ENCODE measurements around the gene CACNA1C. TPM values are rescaled to one million over a fixed set of nuclear protein-coding genes. Genes with fewer than 3 reads are reported as not detected.

CACNA1C gene
- polyA plus RNA-seq, 1 of the 3 experiments (the other 2 are of a cell fraction): 1.5 TPM

DNA sequence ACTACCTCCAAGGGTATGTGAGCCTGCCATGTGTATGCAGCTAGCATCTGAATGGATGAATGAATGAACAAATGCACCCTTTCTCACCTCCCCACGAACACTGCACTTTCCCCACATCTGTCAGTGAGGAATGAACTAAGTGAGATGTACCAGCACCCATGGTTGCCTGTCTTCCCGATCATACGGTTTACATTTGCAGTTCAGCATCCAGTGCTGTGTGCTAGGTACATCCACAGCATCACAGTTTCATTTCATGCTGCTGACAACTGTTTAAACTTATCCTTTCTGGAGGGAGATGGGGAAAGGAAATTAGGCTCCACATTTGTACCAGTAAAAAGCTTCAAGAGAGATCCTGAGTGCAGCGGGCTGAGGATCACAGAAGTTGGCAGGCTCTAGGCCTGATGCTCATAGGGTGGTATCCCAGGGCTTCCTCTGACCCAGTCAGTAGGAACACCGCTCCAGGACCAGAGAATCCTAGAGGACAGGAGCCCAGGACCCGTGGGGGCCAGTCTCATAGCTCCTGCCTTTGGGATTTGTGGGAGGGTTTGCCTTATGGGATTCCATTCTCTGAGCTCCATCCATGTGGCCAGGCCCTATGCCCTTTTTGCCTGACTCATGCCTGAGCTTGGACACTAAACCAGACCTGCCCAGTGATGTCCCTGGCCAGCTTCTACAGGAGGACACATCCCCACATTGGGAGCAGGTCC, 294.5 kb downstream of the CACNA1C start:
- 82% methylated on average over 4 of the region's 6 CpGs for WGBS (ENCODE audit: low lambda C conversion rate)
- Histone ChIP-seq H3K9ac (no peak overlapping the region), H3K27me3 (ENCODE audit: insufficient read depth) (no peaks in the 10 kb centered on the region), H3K9me3 (no peaks in the 10 kb centered on the region), H3K4me1 (ENCODE audit: control insufficient read depth in 1 of 2, insufficient read depth in 2 of 2, low read depth in 1 of 2, low read length in 1 of 2) (peaks cover 0 to 23% of the 10 kb centered on the region in 2 experiments; a peak in 2 of 4 replicates), H3K4me3 (ENCODE audit: low read depth in 2 of 2, low read length in 1 of 2) (no peak overlapping the region), H3K27ac (ENCODE audit: low read depth in 2 of 2, low read length in 1 of 2) (no peak overlapping the region), H3K9me2 (no peaks in the 10 kb centered on the region), H3K36me3 (replicated peaks in 1 of 2; ENCODE audit: control insufficient read depth in 1 of 2, insufficient read depth in 2 of 2, low read length in 1 of 2) (no peaks in the 10 kb centered on the region), H3K79me2 (ENCODE audit: insufficient read depth) (no peaks in the 10 kb centered on the region), H3F3A (replicated peaks; ENCODE audit: insufficient read depth) (no peaks in the 10 kb centered on the region), H3K4me2 (no peak overlapping the region), H2AFZ (ENCODE audit: low read depth) (no peak overlapping the region), H4K20me1 (ENCODE audit: insufficient read depth) (no peaks in the 10 kb centered on the region)
- ChIA-PET POLR2A (interaction anchor here (0.7 kb wide), 1 partner anchor 9 kb away, joined by 4 read pairs; no protein-coding TSS in a partner anchor), CTCF (interaction anchor here (1.8 kb wide), 1 partner anchor 14 kb away, joined by 7 read pairs; no protein-coding TSS in a partner anchor)
- TF ChIP-seq TCF12 (IDR thresholded peaks at IDR 0.05): no peak
- TF ChIP-seq, protein P1, sequence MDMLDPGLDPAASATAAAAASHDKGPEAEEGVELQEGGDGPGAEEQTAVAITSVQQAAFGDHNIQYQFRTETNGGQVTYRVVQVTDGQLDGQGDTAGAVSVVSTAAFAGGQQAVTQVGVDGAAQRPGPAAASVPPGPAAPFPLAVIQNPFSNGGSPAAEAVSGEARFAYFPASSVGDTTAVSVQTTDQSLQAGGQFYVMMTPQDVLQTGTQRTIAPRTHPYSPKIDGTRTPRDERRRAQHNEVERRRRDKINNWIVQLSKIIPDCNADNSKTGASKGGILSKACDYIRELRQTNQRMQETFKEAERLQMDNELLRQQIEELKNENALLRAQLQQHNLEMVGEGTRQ (IDR thresholded peaks at IDR 0.05; ENCODE audit: borderline replicate concordance, low read depth, low read length): no peak
- no peak for TF ChIP-seq EP300 (IDR thresholded peaks at IDR 0.05; ENCODE audit: borderline replicate concordance in 1 of 2, low read depth in 1 of 2, low read length in 1 of 2)
- TF ChIP-seq NFIC (IDR thresholded peaks at IDR 0.05; ENCODE audit: borderline replicate concordance): no peak
- no peak for TF ChIP-seq POLR2AphosphoS5 (IDR thresholded peaks at IDR 0.05; ENCODE audit: low read depth, low read length)
- TF ChIP-seq, protein P2, sequence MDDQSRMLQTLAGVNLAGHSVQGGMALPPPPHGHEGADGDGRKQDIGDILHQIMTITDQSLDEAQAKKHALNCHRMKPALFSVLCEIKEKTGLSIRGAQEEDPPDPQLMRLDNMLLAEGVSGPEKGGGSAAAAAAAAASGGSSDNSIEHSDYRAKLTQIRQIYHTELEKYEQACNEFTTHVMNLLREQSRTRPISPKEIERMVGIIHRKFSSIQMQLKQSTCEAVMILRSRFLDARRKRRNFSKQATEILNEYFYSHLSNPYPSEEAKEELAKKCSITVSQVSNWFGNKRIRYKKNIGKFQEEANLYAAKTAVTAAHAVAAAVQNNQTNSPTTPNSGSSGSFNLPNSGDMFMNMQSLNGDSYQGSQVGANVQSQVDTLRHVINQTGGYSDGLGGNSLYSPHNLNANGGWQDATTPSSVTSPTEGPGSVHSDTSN (IDR thresholded peaks at IDR 0.05): no peak
- no peak for TF ChIP-seq ELF1 (IDR thresholded peaks at IDR 0.05)
- TF ChIP-seq FOSL2 (IDR thresholded peaks at IDR 0.05; ENCODE audit: borderline replicate concordance, low read depth): no peak
- TF ChIP-seq SMC3 (IDR thresholded peaks at IDR 0.05; ENCODE audit: low read depth, low read length): no peak
- TF ChIP-seq JUND (IDR thresholded peaks at IDR 0.05): no peak
- no peak for TF ChIP-seq NRF1 (IDR thresholded peaks at IDR 0.05; ENCODE audit: low read depth, low read length)
- TF ChIP-seq, protein P3, sequence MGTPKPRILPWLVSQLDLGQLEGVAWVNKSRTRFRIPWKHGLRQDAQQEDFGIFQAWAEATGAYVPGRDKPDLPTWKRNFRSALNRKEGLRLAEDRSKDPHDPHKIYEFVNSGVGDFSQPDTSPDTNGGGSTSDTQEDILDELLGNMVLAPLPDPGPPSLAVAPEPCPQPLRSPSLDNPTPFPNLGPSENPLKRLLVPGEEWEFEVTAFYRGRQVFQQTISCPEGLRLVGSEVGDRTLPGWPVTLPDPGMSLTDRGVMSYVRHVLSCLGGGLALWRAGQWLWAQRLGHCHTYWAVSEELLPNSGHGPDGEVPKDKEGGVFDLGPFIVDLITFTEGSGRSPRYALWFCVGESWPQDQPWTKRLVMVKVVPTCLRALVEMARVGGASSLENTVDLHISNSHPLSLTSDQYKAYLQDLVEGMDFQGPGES (IDR thresholded peaks at IDR 0.05; ENCODE audit: low read depth, low read length): no peak
- TF ChIP-seq MEF2A (IDR thresholded peaks at IDR 0.05; ENCODE audit: borderline replicate concordance, low read depth): no peak
- TF ChIP-seq, protein P4, sequence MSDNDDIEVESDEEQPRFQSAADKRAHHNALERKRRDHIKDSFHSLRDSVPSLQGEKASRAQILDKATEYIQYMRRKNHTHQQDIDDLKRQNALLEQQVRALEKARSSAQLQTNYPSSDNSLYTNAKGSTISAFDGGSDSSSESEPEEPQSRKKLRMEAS (IDR thresholded peaks at IDR 0.05; ENCODE audit: low read depth): no peak
- no peak for TF ChIP-seq RAD21 (IDR thresholded peaks at IDR 0.05; ENCODE audit: low read length)
- no peak for TF ChIP-seq FOXJ3 (CRISPR knock-in tag; IDR thresholded peaks at IDR 0.05)
- TF ChIP-seq RFX5 (IDR thresholded peaks at IDR 0.05; ENCODE audit: low read length): no peak
- TF ChIP-seq GABPA (IDR thresholded peaks at IDR 0.05; ENCODE audit: low read depth): no peak
- no peak for TF ChIP-seq RXRA (IDR thresholded peaks at IDR 0.05; ENCODE audit: borderline replicate concordance, low read depth)
- TF ChIP-seq EZH2phosphoT487 (IDR thresholded peaks at IDR 0.05; ENCODE audit: borderline replicate concordance, low read depth): no peak
- DNase-seq: no peak
